ENCODE measurements around the gene SETBP1. TPM values are rescaled to one million over a fixed set of nuclear protein-coding genes. Genes with fewer than 3 reads are reported as not detected.

Gene SETBP1
- total RNA-seq, 1 donor from 2014 or later: 12.4 TPM

- H3K36me3 Mint-ChIP-seq (ENCODE audit: low read depth, unreplicated experiment): no peaks in the 10 kb centered on the region
- Histone ChIP-seq H3K9ac (ENCODE audit: low read length) (no peak overlapping the region), H3K4me1 (ENCODE audit: insufficient read depth, low read length) (peaks cover under 1% of the 10 kb centered on the region), H3K36me3 (ENCODE audit: insufficient read depth, low read length) (no peaks in the 10 kb centered on the region), H3K4me2 (ENCODE audit: low read length) (no peak overlapping the region), H3K4me3 (ENCODE audit: insufficient read depth, low read depth, low read length) (no peak overlapping the region), H4K20me1 (ENCODE audit: insufficient read depth, low read length) (no peaks in the 10 kb centered on the region), H3K27ac (ENCODE audit: low read depth, low read length) (no peak overlapping the region), H3K79me2 (ENCODE audit: insufficient read depth, low read length) (no peaks in the 10 kb centered on the region), H3K9me3 (ENCODE audit: insufficient read depth, low read depth, low read length) (no peaks in the 10 kb centered on the region), H2AFZ (ENCODE audit: low read depth, low read length) (no peak overlapping the region), H3K27me3 (ENCODE audit: insufficient read depth, low read length) (no peaks in the 10 kb centered on the region)
- no peak overlapping the region for H3K27ac Mint-ChIP-seq (ENCODE audit: unreplicated experiment)
- H3K27me3 Mint-ChIP-seq (ENCODE audit: low read depth, unreplicated experiment): peaks cover 15% of the 10 kb centered on the region
- no peak overlapping the region for H3K4me3 Mint-ChIP-seq (ENCODE audit: unreplicated experiment)
- TF ChIP-seq CTCF (IDR thresholded peaks at IDR 0.05; ENCODE audit: insufficient read depth, low read depth, low read length): no peak
- TF ChIP-seq EZH2 (IDR thresholded peaks at IDR 0.05; ENCODE audit: insufficient read depth, low read length): no peak
- peak; percentile 20 for FAIRE-seq
- peaks cover 3% of the 10 kb centered on the region for H3K4me1 Mint-ChIP-seq (ENCODE audit: low read depth, unreplicated experiment)
- H3K9me3 Mint-ChIP-seq (ENCODE audit: unreplicated experiment): no peaks in the 10 kb centered on the region
- no peak for DNase-seq (ENCODE audit: low read depth)
Measured at GRCh38 chr18:45112682-45113081, 432.0 kb downstream of the SETBP1 start.

- Mint-ChIP-seq H3K36me3 (ENCODE audit: low read depth, unreplicated experiment) (no peaks in the 10 kb centered on the region), H3K9me3 (ENCODE audit: unreplicated experiment) (no peaks in the 10 kb centered on the region), H3K27me3 (ENCODE audit: low read depth, unreplicated experiment) (peaks cover 15% of the 10 kb centered on the region), H3K4me3 (ENCODE audit: unreplicated experiment) (no peak overlapping the region), H3K4me1 (ENCODE audit: low read depth, unreplicated experiment) (no peaks in the 10 kb centered on the region), H3K27ac (ENCODE audit: unreplicated experiment) (no peak overlapping the region)
- H2AFZ ChIP-seq (ENCODE audit: low read depth, low read length): no peak overlapping the region
- no peak overlapping the region for H3K9ac ChIP-seq (ENCODE audit: low read length)
- no peak for DNase-seq (ENCODE audit: low read depth)
- no peaks in the 10 kb centered on the region for H3K9me3 ChIP-seq (ENCODE audit: insufficient read depth, low read depth, low read length)
- no peak for TF ChIP-seq CTCF (IDR thresholded peaks at IDR 0.05; ENCODE audit: insufficient read depth, low read depth, low read length)
- TF ChIP-seq EZH2 (IDR thresholded peaks at IDR 0.05; ENCODE audit: insufficient read depth, low read length): no peak
- H4K20me1 ChIP-seq (ENCODE audit: insufficient read depth, low read length): no peaks in the 10 kb centered on the region
- H3K27ac ChIP-seq (ENCODE audit: low read depth, low read length): no peak overlapping the region
- FAIRE-seq: no peak
- H3K79me2 ChIP-seq (ENCODE audit: insufficient read depth, low read length): no peaks in the 10 kb centered on the region
- no peak overlapping the region for H3K4me2 ChIP-seq (ENCODE audit: low read length)
- H3K4me3 ChIP-seq (ENCODE audit: insufficient read depth, low read depth, low read length): no peak overlapping the region
- no peaks in the 10 kb centered on the region for H3K27me3 ChIP-seq (ENCODE audit: insufficient read depth, low read length)
- H3K36me3 ChIP-seq (ENCODE audit: insufficient read depth, low read length): no peaks in the 10 kb centered on the region
- H3K4me1 ChIP-seq (ENCODE audit: insufficient read depth, low read length): no peaks in the 10 kb centered on the region
Measured at GRCh38 chr18:45116116-45116515, 435.4 kb downstream of the SETBP1 start.

Small RNA genes within 50 kb of the gene (microRNA-seq; reads per million reads assigned to microRNA genes)
- gene MIR4319: not detected

Data from astrocyte (in vitro differentiated cells and primary cell).